ENCODE results near the gene CAMK1.

CAMK1 gene

DNA sequence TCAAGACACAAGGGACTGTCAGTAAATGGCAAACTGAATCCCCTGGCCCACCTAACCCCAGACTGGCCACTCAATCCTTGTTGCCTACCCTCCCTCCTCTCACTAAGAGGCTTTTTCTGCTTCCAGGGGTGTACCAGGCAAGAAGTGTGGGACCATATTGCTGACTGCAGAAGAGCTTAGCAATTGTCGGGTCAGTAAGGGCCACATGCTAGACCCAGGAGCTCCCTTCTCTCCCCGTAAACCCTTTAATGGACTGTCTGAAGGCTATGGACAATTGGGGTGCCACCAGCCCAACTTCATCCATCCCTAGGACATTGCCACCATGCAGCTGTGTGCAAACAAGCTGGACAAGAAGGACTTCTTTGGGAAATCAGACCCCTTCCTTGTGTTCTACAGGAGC, 57.3 kb downstream of the CAMK1 start:
- DNase-seq, result no peak
- TF ChIP-seq POLR2A (IDR thresholded peaks at IDR 0.05; ENCODE audit: low read length) (no peak), GATA1 (IDR thresholded peaks at IDR 0.05; ENCODE audit: low read depth, low read length) (no peak)

GRCh38 chr3:9710174-9710739, 59.5 kb downstream of the CAMK1 start:
- DNase-seq, result no peak
- TF ChIP-seq POLR2A (IDR thresholded peaks at IDR 0.05; ENCODE audit: low read length) (no peak), GATA1 (IDR thresholded peaks at IDR 0.05; ENCODE audit: low read depth, low read length) (no peak)

Measured in erythroblast (primary cell).